Left ventricle myocardium inferior (tissue), 1 donor: ENCODE measurements around the gene GPD2. TPM values are rescaled to one million over a fixed set of nuclear protein-coding genes. Genes with fewer than 3 reads are reported as not detected.

Source experiments
- DNase-seq: peaks from one replicate; pipeline ENCODE4 v3.0.0-alpha.2; 2020
- H3K27ac ChIP-seq: fragments of 200-600 bp; replicated peaks from 2 replicates; pipeline ENCODE4 v1.8.0; 2021
- H3K27me3 ChIP-seq: fragments of 200-600 bp; 2 replicates; pipeline ENCODE4 v1.8.0; 2021; ENCODE audit warnings: low read depth
- H3K36me3 ChIP-seq: fragments of 200-600 bp; 2 replicates; pipeline ENCODE4 v1.8.0; 2021
- H3K4me1 ChIP-seq: fragments of 200-600 bp; 2 replicates; pipeline ENCODE4 v1.8.0; 2021
- H3K4me3 ChIP-seq: fragments of 200-600 bp; 2 replicates; pipeline ENCODE4 v1.8.0; 2021; ENCODE audit warnings: mild to moderate bottlenecking, moderate library complexity
- H3K9me3 ChIP-seq: fragments of 200-600 bp; replicated peaks from 2 replicates; pipeline ENCODE4 v1.8.0; 2021
- CTCF ChIP-seq: fragments of 200-600 bp; IDR thresholded peaks from 2 replicates; pipeline ENCODE4 v1.8.0; 2021; ENCODE audit warnings: antibody characterized with exemption, mild to moderate bottlenecking, borderline replicate concordance
- intact Hi-C: fragments of 100-400 bp; cut with micrococcal nuclease; formaldehyde crosslinking; loops from one replicate; pipeline ENCODE4 v1.11.0; 2022
- total RNA-seq: library from RNA; stranded (reverse); fragmentation: NEBNext Ultra II Directional; extraction: Animal tissue kit (Norgen Biotek cat#: 25700); gene quantifications from one replicate; pipeline ENCODE4 v1.2.1, GENCODE V29; 2021
- donor health status: DM: no; HTN: yes; CAD: no; lungs with severe emphysema.

The GPD2 gene
- total RNA-seq, 1 donor from 2014 or later: 14.4 TPM

- no peak for TF ChIP-seq CTCF
- Histone ChIP-seq H3K36me3 (no peaks in the 10 kb centered on the region), H3K4me3 (peak overlapping the region; percentile 86), H3K27ac (peak overlapping the region; percentile 100), H3K27me3 (no peaks in the 10 kb centered on the region), H3K9me3 (no peaks in the 10 kb centered on the region), H3K4me1 (peaks cover 37% of the 10 kb centered on the region)
- no peak for DNase-seq
- intact Hi-C loops: no loop called here
Observed at GRCh38 chr2:156437272-156437930, 1.2 kb downstream of the GPD2 start.

GRCh38 chr2:156437931-156438410 is 1.8 kb downstream of the GPD2 start:
- intact Hi-C loops: no loop called here

GRCh38 chr2:156443089-156443488 is 6.9 kb downstream of the GPD2 start:
- intact Hi-C loops: no loop called here
- peaks cover 10% of the 10 kb centered on the region for H3K4me1 ChIP-seq
- no peak for DNase-seq
- H3K4me3 ChIP-seq: no peak overlapping the region
- no peak overlapping the region for H3K27ac ChIP-seq
- H3K27me3 ChIP-seq: no peaks in the 10 kb centered on the region
- no peak for TF ChIP-seq CTCF
- H3K9me3 ChIP-seq: no peaks in the 10 kb centered on the region
- no peaks in the 10 kb centered on the region for H3K36me3 ChIP-seq

More at GRCh38 chr2:156437931-156438410, 1.8 kb downstream of the GPD2 start:
- Histone ChIP-seq H3K27me3 (no peaks in the 10 kb centered on the region), H3K27ac (no peak overlapping the region), H3K36me3 (no peaks in the 10 kb centered on the region), H3K4me3 (no peak overlapping the region), H3K9me3 (no peaks in the 10 kb centered on the region), H3K4me1 (peaks cover 37% of the 10 kb centered on the region)
- no peak for TF ChIP-seq CTCF
- DNase-seq: no peak

GRCh38 chr2:156445296-156446220 is 9.4 kb downstream of the GPD2 start:
- Histone ChIP-seq H3K36me3 (no peaks in the 10 kb centered on the region), H3K9me3 (no peaks in the 10 kb centered on the region), H3K4me3 (no peak overlapping the region), H3K27ac (no peak overlapping the region), H3K27me3 (no peaks in the 10 kb centered on the region), H3K4me1 (peaks cover 7% of the 10 kb centered on the region)
- no peak for TF ChIP-seq CTCF
- no peak for DNase-seq
- intact Hi-C loops: no loop called here

GRCh38 chr2:156447761-156448160 is 11.6 kb downstream of the GPD2 start:
- H3K36me3 ChIP-seq: no peaks in the 10 kb centered on the region
- no peaks in the 10 kb centered on the region for H3K9me3 ChIP-seq
- peaks cover 7% of the 10 kb centered on the region for H3K4me1 ChIP-seq
- H3K27me3 ChIP-seq: no peaks in the 10 kb centered on the region
- H3K4me3 ChIP-seq: no peak overlapping the region
- intact Hi-C loops: no loop called here
- H3K27ac ChIP-seq: no peak overlapping the region
- TF ChIP-seq CTCF: no peak
- DNase-seq: no peak
